ENCODE data around the gene AS3MT. TPM values are rescaled to one million over a fixed set of nuclear protein-coding genes. Genes with fewer than 3 reads are reported as not detected.

Gene AS3MT
- total RNA-seq, 3 donors from 2014 or later, result 0.27 to 1.6 TPM; not detected in 1

DNA sequence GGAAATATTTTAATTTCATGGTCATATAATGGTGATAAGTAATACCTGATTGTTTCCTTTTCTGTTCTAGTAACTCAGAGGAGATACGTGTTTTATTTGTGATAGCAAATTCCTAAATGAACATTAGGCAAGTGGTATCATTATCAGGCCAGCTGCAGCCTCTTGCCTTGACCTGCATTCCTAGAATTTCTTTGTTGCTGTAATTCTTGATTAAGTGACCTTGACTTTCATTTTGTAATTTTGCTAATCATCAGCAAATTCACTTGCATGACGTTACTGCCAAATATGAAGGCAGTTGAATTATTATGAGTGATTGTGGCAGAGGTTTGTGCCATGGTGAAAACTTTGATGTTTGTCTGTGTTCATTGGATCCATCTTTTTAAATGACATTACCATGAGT, 5.6 kb upstream of the AS3MT start:
- ATAC-seq (no peak), DNase-seq (no peak)
- no peaks in the 10 kb centered on the region for H3K36me3 ChIP-seq (ENCODE audit: low read depth)
- no peaks in the 10 kb centered on the region for H3K4me1 ChIP-seq (ENCODE audit: low read depth)
- H3K4me3 ChIP-seq, result no peak overlapping the region
- TF ChIP-seq, protein P1, sequence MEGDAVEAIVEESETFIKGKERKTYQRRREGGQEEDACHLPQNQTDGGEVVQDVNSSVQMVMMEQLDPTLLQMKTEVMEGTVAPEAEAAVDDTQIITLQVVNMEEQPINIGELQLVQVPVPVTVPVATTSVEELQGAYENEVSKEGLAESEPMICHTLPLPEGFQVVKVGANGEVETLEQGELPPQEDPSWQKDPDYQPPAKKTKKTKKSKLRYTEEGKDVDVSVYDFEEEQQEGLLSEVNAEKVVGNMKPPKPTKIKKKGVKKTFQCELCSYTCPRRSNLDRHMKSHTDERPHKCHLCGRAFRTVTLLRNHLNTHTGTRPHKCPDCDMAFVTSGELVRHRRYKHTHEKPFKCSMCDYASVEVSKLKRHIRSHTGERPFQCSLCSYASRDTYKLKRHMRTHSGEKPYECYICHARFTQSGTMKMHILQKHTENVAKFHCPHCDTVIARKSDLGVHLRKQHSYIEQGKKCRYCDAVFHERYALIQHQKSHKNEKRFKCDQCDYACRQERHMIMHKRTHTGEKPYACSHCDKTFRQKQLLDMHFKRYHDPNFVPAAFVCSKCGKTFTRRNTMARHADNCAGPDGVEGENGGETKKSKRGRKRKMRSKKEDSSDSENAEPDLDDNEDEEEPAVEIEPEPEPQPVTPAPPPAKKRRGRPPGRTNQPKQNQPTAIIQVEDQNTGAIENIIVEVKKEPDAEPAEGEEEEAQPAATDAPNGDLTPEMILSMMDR (IDR thresholded peaks at IDR 0.05), result no peak
- no peaks in the 10 kb centered on the region for H3K9me3 ChIP-seq
- intact Hi-C loops (cut with DNase I, micrococcal nuclease), result no loop called here

DNA sequence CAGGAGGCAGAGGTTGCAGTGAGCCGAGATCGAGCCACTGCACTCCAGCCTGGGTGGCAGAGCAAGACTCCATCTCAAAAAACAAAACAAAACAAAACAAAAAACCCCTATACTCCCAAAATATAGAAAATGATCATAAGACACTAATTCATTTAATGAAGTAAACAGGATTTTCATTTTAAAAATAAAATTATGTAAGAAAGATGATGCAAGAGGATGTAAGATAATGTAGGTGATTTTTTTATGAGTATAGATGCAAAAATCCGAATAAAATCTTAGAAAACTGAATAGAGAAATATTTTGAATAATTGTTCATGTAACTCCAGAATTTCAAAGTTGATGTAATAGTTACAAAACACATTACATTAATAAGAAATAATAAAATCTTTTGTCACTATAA, 3.6 kb upstream of the AS3MT start:
- H3K9me3 ChIP-seq, result no peaks in the 10 kb centered on the region
- peaks cover 3% of the 10 kb centered on the region for H3K4me1 ChIP-seq (ENCODE audit: low read depth)
- intact Hi-C loops (cut with DNase I, micrococcal nuclease), result no loop called here
- H3K4me3 ChIP-seq, result no peak overlapping the region
- ATAC-seq, result no peak
- no peak for DNase-seq
- TF ChIP-seq, protein P1 (IDR thresholded peaks at IDR 0.05), result no peak
- H3K36me3 ChIP-seq (ENCODE audit: low read depth), result no peaks in the 10 kb centered on the region

DNA sequence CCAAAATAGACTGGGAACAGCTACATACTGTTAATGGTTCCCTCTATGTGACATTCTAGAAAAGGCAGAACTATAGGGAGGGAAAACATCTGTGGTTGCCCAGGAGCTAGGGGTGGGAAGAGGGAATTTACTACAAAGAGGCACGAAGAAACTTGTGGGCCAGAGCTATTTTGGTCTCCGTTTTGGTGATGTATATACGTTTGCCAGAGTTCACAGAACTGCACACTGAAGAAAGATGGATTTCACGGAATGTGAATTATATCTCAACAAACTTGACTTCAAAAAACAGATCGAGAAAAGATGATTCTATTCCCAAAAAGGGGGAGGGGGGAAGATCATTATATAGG, 386 bp upstream of the AS3MT start:
- no peaks in the 10 kb centered on the region for H3K9me3 ChIP-seq
- intact Hi-C loops (cut with DNase I, micrococcal nuclease), result no loop called here
- DNase-seq, result no peak
- no peak overlapping the region for H3K4me3 ChIP-seq
- no peak for ATAC-seq
- no peaks in the 10 kb centered on the region for H3K36me3 ChIP-seq (ENCODE audit: low read depth)
- peaks cover 3% of the 10 kb centered on the region for H3K4me1 ChIP-seq (ENCODE audit: low read depth)
- TF ChIP-seq, protein P1 (IDR thresholded peaks at IDR 0.05), result no peak

DNA sequence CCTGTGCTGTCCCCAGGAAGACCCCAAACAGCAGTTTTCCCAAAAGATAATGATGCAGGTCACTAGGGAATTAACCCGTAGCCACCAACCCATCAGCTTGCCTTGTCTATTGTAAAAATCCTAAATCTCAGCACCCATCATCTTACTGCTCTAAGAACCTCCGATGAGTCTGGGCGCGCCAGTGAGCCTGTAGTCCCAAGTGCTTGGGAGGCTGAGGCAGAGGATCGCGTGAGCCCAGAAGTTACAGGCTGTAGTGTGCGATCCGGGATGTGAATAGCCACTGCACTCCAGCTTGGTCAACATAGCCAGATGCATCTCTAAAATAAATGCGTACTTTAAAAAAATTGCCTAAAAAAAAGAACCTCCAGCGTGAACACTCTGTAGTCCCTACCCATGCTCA, 951 bp downstream of the AS3MT start:
- no peaks in the 10 kb centered on the region for H3K9me3 ChIP-seq
- TF ChIP-seq, protein P1 (IDR thresholded peaks at IDR 0.05), result no peak
- no peak overlapping the region for H3K4me3 ChIP-seq
- ATAC-seq (no peak), DNase-seq (no peak)
- intact Hi-C loops (cut with DNase I, micrococcal nuclease), result no loop called here
- peaks cover 3% of the 10 kb centered on the region for H3K4me1 ChIP-seq (ENCODE audit: low read depth)
- H3K36me3 ChIP-seq (ENCODE audit: low read depth), result no peaks in the 10 kb centered on the region

DNA sequence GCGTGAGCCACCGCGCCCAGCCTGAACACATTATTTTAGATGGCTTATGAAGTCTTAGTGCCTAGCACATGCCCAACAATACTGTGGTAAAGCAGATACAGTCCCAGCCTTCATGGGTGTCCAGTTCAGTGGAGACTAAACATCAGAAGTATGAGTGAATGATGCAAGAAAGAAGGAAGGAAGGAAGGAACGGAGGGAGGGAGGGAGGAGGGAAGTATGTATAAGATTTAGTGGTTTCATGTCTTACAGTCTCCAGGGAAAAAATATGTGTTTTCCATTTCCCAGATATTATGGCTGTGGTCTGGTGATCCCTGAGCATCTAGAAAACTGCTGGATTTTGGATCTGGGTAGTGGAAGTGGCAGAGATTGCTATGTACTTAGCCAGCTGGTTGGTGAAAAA, 2.9 kb downstream of the AS3MT start:
- intact Hi-C loops (cut with DNase I, micrococcal nuclease), result no loop called here

DNA sequence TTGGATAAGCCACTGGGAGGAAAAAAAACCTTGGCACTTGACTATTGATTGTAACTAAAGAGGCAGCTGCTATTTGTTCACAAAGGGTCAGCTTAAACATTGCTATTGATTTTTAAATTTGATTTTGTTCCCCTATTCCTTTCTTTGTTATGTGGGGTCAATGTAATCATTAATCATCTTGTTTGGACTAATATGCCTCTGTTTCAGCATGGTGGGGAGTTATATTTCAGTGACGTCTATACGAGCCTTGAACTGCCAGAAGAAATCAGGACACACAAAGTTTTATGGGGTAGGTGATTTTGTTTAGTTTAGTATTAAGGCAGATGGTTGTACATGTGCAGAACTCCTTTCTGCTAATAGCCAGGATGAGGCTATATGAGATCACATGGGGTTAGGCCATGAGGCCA, 7.5 kb downstream of the AS3MT start:
- H3K9me3 ChIP-seq, result no peaks in the 10 kb centered on the region
- H3K4me1 ChIP-seq (ENCODE audit: low read depth), result no peaks in the 10 kb centered on the region
- intact Hi-C loops (cut with DNase I, micrococcal nuclease), result no loop called here
- no peak for DNase-seq
- H3K4me3 ChIP-seq, result no peak overlapping the region
- no peak for ATAC-seq
- H3K36me3 ChIP-seq (ENCODE audit: low read depth), result no peaks in the 10 kb centered on the region
- TF ChIP-seq, protein P1 (IDR thresholded peaks at IDR 0.05), result no peak

More for the DNA sequence above, 2.9 kb downstream of the AS3MT start:
- Histone ChIP-seq H3K36me3 (ENCODE audit: low read depth) (no peaks in the 10 kb centered on the region), H3K9me3 (no peaks in the 10 kb centered on the region), H3K4me1 (ENCODE audit: low read depth) (peaks cover 3% of the 10 kb centered on the region), H3K4me3 (no peak overlapping the region)
- no peak for ATAC-seq
- TF ChIP-seq, protein P1 (IDR thresholded peaks at IDR 0.05), result no peak
- DNase-seq, result no peak

Measured in mucosa of descending colon (tissue), 3 donors.